ELF-1 (cell line): Measurements from ENCODE around the gene SEMA4D.

ENCODE experiments used
- DNase-seq: peaks from one replicate; pipeline ENCODE4 v3.0.0-alpha.2; 2016; ENCODE audit warnings: low read depth, low spot score

Gene SEMA4D

GRCh38 chr9:89497978-89498851 lies at the start of gene SEMA4D:
TSS of gene SEMA4D (minus strand) at chr9:89498113. CDS start at chr9:89405456, 92,657 bp downstream.
- peak; percentile 44 for DNase-seq

GRCh38 chr9:89547000-89547399 lies 49.1 kb upstream of the SEMA4D start:
- no peak for DNase-seq

- no peak for DNase-seq
These were observed 46.4 kb upstream of the SEMA4D start for GRCh38 chr9:89544279-89544661.

- no peak for DNase-seq
These were observed 45.8 kb upstream of the SEMA4D start for GRCh38 chr9:89543621-89544278.

GRCh38 chr9:89543111-89543510 lies 45.2 kb upstream of the SEMA4D start:
- DNase-seq = no peak

- DNase-seq = peak; percentile 40
These were observed 44.6 kb upstream of the SEMA4D start for GRCh38 chr9:89542401-89543021.

GRCh38 chr9:89541798-89542197 lies 43.9 kb upstream of the SEMA4D start:
- no peak for DNase-seq

- DNase-seq = no peak
These were observed 41.5 kb upstream of the SEMA4D start for GRCh38 chr9:89539374-89539773.

GRCh38 chr9:89538871-89539270 lies 41.0 kb upstream of the SEMA4D start:
- no peak for DNase-seq

GRCh38 chr9:89537166-89537565 lies 39.3 kb upstream of the SEMA4D start:
- DNase-seq = no peak

- no peak for DNase-seq
These were observed 38.7 kb upstream of the SEMA4D start for GRCh38 chr9:89536600-89536999.

GRCh38 chr9:89536145-89536574 lies 38.2 kb upstream of the SEMA4D start:
- DNase-seq = no peak

GRCh38 chr9:89535461-89535860 lies 37.5 kb upstream of the SEMA4D start:
- no peak for DNase-seq

- DNase-seq = no peak
These were observed 36.8 kb upstream of the SEMA4D start for GRCh38 chr9:89534515-89535287.

- no peak for DNase-seq
These were observed 35.6 kb upstream of the SEMA4D start for GRCh38 chr9:89533411-89534095.

- DNase-seq = no peak
These were observed 35.0 kb upstream of the SEMA4D start for GRCh38 chr9:89532944-89533343.

- no peak for DNase-seq
These were observed 34.6 kb upstream of the SEMA4D start for GRCh38 chr9:89532478-89532877.

GRCh38 chr9:89531766-89532165 lies 33.9 kb upstream of the SEMA4D start:
- DNase-seq = no peak

- no peak for DNase-seq
These were observed 32.8 kb upstream of the SEMA4D start for GRCh38 chr9:89530726-89531125.

GRCh38 chr9:89529243-89530035 lies 31.5 kb upstream of the SEMA4D start:
- DNase-seq = no peak
